Colonic mucosa (tissue), 4 donors: ENCODE results near the gene AHI1. TPM values are rescaled to one million over a fixed set of nuclear protein-coding genes. Genes with fewer than 3 reads are reported as not detected.

ENCODE experiments used
- DNase-seq: peaks from one replicate; pipeline ENCODE4 v3.0.0-alpha.2; 2020
- H3K27ac ChIP-seq: fragments of 200-600 bp; one replicate; pipeline ENCODE4 v1.8.0; 2021
- H3K27me3 ChIP-seq: fragments of 200-600 bp; one replicate; pipeline ENCODE4 v1.8.0; 2021
- H3K36me3 ChIP-seq: fragments of 200-600 bp; one replicate; pipeline ENCODE4 v1.8.0; 2021
- H3K4me1 ChIP-seq: fragments of 200-600 bp; one replicate; pipeline ENCODE4 v1.8.0; 2021; ENCODE audit warnings: mild to moderate bottlenecking
- H3K4me3 ChIP-seq: fragments of 200-600 bp; one replicate; pipeline ENCODE4 v1.8.0; 2021
- H3K9ac ChIP-seq, 2 donors: one replicate each; pipeline ENCODE4 v1.7.0; 2013; ENCODE audit warnings: control low read depth in 2 of 2, low read depth in 2 of 2, low read length in 2 of 2
- H3K9me3 ChIP-seq: fragments of 200-600 bp; one replicate; pipeline ENCODE4 v1.8.0; 2021
- CTCF ChIP-seq: fragments of 200-600 bp; IDR thresholded peaks from one replicate; pipeline ENCODE4 v1.8.0; 2022; ENCODE audit warnings: antibody characterized with exemption, mild to moderate bottlenecking
- intact Hi-C: fragments of 100-400 bp; cut with DNase I; formaldehyde crosslinking; loops from one replicate; pipeline ENCODE4 v1.14.1; 2022
- total RNA-seq, 2 donors: library from RNA; stranded (reverse); fragmentation: NEBNext Ultra II Directional in 1 of 2; extraction: Animal tissue kit (Norgen Biotek cat#: 25700) in 1 of 2; gene quantifications; one replicate each; pipeline ENCODE4 v1.2.1, GENCODE V29; 2021
- donor health status: healthy.
- donor health status: DM: no; HTN: no; CAD: no.
- donor health status: DM: no; HTN: no; CAD: no.

Gene AHI1
- total RNA-seq, 2 donors from 2014 or later: 21.0 to 25.5 TPM

- TF ChIP-seq CTCF: no peak
- no peaks in the 10 kb centered on the region for H3K27me3 ChIP-seq
- no peaks in the 10 kb centered on the region for H3K36me3 ChIP-seq
- H3K4me3 ChIP-seq: no peak overlapping the region
- H3K27ac ChIP-seq: no peak overlapping the region
- no peaks in the 10 kb centered on the region for H3K4me1 ChIP-seq
- no peak overlapping the region for H3K9ac ChIP-seq
- no peaks in the 10 kb centered on the region for H3K9me3 ChIP-seq
- DNase-seq: no peak
- intact Hi-C loops: no loop called here
Observed at GRCh38 chr6:135520781-135521180, 23.2 kb upstream of the AHI1 start.

GRCh38 chr6:135519348-135519747 lies 21.8 kb upstream of the AHI1 start:
- H3K9ac ChIP-seq: no peak overlapping the region
- intact Hi-C loops: no loop called here

GRCh38 chr6:135517527-135517926 lies 20.0 kb upstream of the AHI1 start:
- TF ChIP-seq CTCF: no peak
- DNase-seq: no peak
- Histone ChIP-seq H3K36me3 (no peaks in the 10 kb centered on the region), H3K9me3 (no peaks in the 10 kb centered on the region), H3K27ac (no peak overlapping the region), H3K27me3 (no peaks in the 10 kb centered on the region), H3K4me3 (no peak overlapping the region), H3K4me1 (no peaks in the 10 kb centered on the region), H3K9ac (no peak overlapping the region)
- intact Hi-C loops: no loop called here

More at GRCh38 chr6:135519348-135519747, 21.8 kb upstream of the AHI1 start:
- TF ChIP-seq CTCF: no peak
- Histone ChIP-seq H3K36me3 (no peaks in the 10 kb centered on the region), H3K4me1 (no peaks in the 10 kb centered on the region), H3K27me3 (no peaks in the 10 kb centered on the region), H3K4me3 (no peak overlapping the region), H3K27ac (no peak overlapping the region), H3K9me3 (no peaks in the 10 kb centered on the region)
- DNase-seq: no peak

- Histone ChIP-seq H3K4me3 (no peak overlapping the region), H3K36me3 (no peaks in the 10 kb centered on the region), H3K4me1 (no peaks in the 10 kb centered on the region), H3K27me3 (no peaks in the 10 kb centered on the region), H3K9ac (no peak overlapping the region), H3K9me3 (no peaks in the 10 kb centered on the region), H3K27ac (no peak overlapping the region)
- no peak for TF ChIP-seq CTCF
- intact Hi-C loops: no loop called here
- no peak for DNase-seq
Observed at GRCh38 chr6:135514706-135515105, 17.2 kb upstream of the AHI1 start.

GRCh38 chr6:135506270-135506997 lies 8.9 kb upstream of the AHI1 start:
- Histone ChIP-seq H3K36me3 (no peaks in the 10 kb centered on the region), H3K9ac (peak overlapping the region in 1 of 2 donors; percentile 19), H3K27ac (peak overlapping the region; percentile 77), H3K27me3 (no peaks in the 10 kb centered on the region), H3K9me3 (no peaks in the 10 kb centered on the region), H3K4me1 (no peaks in the 10 kb centered on the region), H3K4me3 (no peak overlapping the region)
- DNase-seq: no peak
- intact Hi-C loops: loop anchor here (10.0 kb wide), 1 partner anchor 718 kb away; no protein-coding TSS in a partner anchor
- peak; percentile 59 for TF ChIP-seq CTCF
